HG02852 (cell line): ENCODE data around the gene CLEC3B.
"Not testable (repeated sequence)": the region's sequence is repeated elsewhere in the genome, so short reads cannot be mapped to it uniquely, and the experiment has no call there.

ENCODE experiments used
- ATAC-seq: cut with Tn5 transposase; IDR thresholded peaks from one replicate; pipeline ENCODE4 v1.9.1; 2021; ENCODE audit warnings: mild to moderate bottlenecking, moderate library complexity; ENCODE audit not compliant: unreplicated experiment

The CLEC3B gene

DNA sequence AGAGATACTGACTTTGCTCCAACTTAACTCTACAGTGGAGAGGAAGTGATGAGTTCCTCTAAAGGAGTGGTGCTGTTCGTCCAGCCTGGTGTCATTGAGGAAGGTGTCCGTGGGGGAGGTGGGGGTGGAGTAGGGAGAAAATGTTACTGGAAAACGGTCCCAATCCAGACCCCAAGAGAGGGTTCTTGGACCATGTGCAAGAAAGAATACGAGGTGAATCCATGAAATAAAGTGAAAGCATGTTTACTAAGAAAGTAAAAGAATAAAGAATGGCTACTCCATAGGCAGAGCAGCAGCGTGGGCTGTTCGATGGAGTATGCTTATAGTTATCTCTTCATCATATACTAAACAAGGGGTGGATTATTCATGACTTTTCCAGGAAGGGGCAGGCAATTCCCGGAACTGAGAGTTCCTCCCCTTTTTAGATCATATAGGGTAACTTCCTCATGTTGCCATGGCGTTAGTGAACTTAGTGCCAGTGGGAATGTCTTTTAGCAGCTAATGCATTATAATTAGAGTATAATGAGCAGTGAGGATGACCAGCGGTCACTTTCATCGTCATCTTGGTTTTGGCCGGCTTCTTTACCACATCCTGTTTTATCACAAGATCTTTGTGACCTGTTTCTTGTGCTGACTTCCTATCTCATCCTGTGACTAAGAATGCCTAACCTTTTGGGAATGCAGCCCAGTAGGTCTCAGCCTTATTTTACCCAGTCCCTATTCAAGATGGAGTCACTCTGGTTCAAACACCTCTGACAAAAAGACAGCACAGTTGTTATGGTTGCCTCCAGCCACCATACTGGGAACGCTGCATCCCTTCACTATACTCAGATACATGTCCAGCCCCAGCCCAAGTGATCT, 38.6 kb downstream of the CLEC3B start:
- no peak for ATAC-seq

DNA sequence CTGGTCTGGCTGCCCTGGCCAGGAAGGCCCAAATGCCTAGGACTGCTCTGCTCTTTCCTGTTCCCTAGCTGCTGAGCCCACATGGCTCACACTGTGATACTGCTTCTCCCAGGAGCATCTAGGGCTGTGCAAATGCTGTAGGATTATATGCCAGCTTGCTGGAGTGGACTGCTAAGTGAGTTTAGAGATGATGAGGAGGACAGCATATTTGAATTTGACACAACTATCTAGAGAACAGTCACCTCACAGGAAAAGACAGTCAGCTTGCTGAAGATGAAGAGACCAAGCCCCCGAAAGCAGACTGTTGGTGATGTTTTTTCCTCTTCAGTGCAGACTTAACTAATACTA, 39.2 kb downstream of the CLEC3B start:
- no peak for ATAC-seq

DNA sequence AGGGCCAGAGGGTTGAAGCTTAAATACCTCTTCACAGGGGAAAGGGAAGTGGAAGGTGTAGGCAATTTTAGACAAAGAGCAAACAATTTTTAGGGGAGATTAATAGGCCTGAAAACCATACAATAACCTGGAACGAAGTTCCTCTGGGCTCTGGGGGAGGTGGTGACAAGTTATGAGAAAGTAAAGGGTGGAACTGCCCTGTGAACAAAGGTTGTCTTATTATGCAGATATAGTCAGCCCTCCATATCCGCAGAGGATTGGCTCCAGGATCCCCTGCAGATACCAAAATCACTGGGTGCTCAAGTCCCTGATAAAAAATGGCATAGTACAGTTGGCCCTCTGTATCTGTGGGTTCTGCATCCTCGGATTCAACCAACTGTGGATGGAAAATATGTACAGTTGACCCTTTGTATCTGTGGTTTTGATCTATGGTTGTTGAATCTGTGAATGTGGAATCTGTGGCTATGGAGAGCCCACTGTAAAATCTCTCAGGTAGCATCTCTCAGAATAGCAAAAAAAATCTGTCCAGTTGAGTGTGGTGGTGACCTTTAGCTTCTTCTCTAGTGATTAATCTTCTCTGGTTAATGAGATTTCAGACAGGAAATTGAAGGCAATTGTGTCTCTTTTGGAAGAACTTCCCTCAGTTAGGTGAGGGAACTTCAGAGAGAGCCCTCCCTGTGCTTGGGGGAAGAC, 40.2 kb downstream of the CLEC3B start:
- no peak for ATAC-seq

DNA sequence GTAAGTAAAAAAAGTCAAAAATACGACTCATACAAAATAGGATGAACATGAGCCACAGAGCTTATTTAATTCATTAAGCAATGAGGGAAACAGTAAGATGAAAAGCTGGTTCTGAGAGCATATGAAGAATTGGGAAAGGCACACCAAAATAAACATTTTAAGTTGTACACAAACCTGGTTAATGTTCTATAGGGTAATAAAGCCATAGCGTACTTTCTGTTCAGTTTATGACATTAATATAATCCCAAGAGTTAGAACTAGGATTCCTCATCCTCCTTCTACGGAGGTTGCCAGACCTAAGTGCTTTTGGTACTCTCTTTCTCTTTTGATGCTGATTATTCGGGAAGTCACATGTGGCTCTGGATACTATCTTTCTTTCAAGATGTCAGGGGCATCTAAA, 41.4 kb downstream of the CLEC3B start:
- no peak for ATAC-seq

DNA sequence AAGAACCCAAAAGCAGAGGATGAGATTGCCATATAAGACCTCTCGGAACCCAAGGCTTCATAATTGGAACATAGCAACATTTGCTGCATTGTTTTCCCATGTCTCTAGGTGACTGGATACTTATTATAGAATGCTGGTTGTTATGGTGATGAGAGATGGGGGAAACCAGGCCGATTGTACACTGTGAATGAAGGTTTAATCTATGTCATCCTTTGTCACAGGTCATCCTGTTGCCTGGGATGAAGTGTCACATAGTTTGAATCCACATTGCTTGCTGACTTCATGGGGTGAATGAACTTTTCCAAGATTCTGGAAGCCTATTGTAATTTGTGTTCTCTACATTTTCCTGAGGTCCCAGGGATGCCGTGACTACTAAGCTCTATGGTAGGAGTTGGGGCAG, 41.8 kb downstream of the CLEC3B start:
- no peak for ATAC-seq

DNA sequence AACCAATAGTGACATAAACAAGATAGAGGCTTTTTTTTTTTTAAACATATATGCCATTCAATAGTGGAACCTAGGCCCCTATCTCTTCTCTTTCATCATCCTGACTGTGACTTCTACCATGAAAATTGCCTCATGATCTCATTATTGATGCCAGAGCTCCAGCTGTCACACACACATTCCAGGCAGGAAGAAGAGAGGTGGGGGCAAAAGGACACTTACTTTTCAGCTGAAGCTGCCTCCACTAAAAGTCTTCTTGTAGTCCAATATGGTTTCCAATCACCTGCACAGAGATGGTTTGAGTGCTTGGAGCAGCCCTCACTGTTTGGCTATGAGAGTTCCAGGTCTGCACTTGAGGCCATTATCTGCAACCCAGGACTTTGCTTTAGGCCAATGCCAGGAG, 45.0 kb downstream of the CLEC3B start:
- no peak for ATAC-seq

DNA sequence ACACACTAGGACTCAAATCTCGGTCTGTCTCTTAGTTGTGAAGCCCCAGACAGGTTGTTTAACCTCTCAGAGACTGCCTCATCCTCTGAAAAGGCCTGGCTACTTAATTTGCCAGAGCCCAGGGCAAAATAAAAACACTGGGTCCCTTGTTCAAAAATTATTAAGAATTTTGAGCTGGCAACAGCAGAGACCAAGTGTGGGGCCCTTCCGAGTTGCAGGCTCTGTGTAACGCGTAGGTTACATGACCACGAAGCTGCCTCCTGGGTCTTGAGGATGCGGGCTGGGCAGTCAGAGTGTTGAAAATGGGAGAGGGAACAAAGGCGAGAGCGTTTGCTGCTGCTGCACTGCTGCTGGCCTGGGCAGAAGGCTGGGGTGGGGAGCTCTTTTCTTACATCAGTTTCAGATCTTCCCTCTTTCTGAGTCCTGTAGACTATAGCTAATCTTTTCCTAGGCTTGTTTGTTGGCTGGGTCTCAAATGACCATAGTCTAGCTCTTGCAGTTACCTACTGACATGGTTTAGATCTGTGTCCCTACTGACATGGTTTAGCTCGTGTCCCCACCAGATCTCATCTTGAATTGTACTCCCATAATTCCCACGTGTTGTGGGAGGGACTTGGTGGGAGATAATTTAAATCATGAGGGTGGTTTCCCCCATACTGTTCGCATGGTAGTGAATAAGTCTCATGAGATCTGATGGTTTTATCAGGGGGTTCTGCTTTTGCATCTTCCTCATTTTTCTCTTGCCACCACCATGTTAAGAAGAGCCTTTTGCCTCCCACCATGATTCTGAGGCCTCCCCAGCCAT, 49.9 kb downstream of the CLEC3B start:
- no peak for ATAC-seq

DNA sequence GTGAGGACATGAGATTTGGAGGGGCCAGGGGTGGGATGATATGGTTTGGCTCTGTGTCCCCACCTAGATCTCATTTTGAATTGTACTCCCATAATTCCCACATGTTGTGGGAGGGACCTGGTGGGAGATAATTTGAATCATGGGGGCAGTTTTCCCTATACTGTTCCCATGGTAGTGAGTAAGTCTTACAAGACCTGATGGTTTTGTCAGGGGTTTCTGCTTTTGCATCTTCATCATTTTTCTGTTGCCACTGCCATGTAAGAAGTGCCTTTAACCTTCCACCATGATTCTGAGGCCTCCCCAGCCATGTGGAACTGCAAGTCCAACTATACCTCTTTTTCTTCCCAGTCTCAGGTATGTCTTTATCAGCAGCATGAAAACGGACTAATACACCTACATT, 52.2 kb downstream of the CLEC3B start:
- ATAC-seq, result not testable (repeated sequence)

DNA sequence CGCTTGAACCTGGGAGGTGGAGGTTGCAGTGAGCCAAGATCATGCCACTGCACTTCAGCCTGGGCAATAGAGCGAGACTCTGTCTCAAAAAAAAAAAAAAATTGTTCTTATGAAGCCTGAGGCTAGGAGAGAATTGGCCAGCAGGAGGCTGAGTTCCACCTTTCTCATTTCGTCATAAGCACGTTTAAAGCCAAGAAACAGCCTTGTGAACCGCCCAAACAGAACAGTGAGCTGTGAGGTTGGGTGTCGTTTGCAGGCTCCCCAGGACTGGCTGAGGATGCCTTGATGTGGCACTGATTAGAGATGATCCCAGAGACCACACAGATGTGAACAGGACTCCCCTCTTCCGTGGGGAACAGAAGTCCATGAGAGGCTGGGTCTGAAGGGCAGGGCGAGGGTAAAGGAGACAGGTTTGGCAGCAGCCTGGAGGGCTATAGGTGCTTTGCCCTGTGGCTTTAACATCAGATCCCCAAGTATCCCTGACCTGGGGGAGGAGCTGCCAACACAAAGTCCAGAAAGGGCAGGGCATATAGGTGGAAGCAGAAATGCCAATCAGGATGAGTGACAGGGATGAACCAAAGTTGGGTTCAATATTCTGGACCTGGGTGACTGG, 52.9 kb downstream of the CLEC3B start:
- ATAC-seq, result no peak

DNA sequence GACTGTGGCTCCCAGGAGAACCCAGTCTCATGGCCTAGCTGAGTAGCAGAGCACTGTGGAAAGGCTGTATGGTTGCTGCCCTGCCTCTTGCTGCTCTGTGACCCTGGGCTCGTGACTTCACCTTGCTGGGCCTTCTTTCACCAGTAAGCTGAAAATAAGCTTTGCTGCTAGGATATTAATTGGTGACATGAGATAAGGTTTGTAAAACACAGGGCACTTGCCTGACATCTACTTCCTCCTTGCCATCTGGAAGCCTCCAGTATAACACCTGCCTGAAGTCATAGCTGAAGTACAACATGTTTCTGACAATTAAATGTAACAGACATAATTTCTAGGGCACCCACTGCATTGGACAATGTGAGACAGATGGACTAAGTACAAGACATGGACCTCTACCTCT, 53.6 kb downstream of the CLEC3B start:
- ATAC-seq, result no peak

DNA sequence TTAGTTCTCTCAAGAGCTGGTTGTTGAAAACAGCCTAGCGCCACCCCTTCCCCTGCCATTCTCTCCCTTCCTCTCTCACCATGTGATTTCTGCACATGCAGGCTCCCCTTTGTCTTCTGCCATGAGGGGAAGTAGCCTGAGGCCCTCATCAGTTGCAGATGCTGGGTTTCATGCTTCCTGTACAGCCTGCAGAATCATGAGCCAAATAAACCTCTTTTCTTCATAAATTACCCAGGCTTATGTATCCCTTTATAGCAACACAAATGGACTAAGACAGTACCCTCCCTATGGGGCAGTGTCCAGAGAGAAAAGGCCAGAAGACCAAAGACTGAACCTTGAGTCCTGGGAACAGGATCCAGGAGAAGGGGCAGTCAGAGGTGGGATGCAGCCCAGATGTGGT, 54.7 kb downstream of the CLEC3B start:
- no peak for ATAC-seq

DNA sequence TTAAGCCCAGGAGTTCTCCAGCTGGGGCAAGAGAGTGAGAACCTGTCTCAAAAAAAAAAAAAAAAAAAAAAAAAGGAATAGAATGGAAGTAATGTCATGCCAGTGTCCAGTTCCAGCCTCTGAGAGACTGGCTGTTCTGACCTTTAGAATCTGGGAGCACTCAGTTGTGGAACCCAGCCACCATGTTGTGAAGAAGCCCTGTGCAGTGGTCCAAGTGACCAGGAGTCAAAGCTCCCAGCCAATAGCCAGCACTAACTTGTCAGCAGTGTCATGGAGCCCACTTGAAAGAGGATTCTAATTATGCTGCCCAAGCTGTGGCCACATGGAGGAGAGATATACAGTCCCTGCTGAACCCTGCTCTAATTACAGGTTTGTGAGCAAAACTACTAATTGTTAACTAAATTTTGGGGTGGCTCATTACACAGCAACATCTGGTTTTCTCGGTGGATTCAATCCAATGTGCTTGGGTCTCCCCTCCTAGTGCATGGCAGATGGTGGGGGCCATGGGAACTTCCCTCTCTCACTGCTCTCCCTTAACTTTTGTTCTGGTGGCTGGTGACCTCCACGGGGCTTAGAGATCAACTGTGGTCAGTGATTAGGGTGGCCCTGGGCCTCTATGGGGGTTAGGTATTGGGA, 55.5 kb downstream of the CLEC3B start:
- ATAC-seq, result no peak

DNA sequence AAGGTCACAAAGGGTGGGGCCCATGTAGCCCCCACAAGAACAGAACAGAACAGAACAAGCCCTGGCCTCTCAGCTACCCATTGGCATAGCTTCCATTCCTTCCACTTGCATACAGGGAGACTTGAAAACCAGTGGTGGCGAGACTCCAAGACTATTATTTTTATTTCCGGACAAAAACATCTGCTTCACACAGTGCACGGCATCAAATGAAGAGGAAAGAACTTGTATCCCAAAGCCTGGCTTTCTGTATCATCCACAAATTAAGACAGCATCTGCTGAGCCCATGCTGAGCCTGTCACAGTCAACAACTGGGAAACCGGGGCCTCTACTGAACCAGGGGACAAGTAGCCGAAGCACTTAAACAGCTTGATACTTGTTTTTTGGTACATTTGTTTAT, 56.0 kb downstream of the CLEC3B start:
- ATAC-seq, result no peak

DNA sequence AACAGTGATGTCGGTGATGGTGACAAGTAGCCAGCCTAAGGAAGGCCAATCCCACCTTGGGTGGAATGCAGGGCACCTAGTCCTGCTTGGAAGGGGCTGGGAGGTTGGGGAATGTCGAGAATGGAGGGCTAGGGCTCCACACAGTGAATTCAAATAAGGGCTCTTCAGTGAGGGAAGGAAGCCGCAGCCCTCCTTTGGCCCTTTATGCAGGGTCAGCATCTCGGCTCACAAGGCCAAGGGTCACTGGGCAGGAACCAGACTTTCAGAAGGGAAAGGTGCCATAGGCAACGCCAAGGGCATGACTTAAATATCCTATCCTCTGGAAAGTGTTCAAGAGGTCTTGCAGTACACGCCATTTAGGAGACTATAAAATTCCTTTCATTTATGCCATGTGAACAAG, 56.9 kb downstream of the CLEC3B start:
- no peak for ATAC-seq

DNA sequence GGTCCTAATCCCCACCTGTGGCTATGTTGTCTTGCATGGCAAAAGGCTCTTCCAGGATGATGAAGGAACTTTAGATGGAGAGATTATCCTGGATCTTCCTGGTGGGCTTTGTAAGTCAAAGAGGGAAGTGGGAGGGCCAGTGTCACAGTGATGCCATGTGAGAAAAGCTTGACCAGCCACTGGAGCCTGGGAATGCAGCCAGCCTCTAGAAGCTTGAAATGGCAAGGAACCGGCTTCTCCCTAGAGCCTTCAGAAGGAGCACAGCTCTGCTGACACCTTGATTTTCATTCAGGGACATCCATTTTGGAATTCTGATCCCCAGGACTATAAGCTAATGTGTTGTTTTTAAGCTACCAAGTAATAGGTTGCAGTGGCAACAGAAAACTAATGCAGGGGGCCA, 58.3 kb downstream of the CLEC3B start:
- no peak for ATAC-seq

DNA sequence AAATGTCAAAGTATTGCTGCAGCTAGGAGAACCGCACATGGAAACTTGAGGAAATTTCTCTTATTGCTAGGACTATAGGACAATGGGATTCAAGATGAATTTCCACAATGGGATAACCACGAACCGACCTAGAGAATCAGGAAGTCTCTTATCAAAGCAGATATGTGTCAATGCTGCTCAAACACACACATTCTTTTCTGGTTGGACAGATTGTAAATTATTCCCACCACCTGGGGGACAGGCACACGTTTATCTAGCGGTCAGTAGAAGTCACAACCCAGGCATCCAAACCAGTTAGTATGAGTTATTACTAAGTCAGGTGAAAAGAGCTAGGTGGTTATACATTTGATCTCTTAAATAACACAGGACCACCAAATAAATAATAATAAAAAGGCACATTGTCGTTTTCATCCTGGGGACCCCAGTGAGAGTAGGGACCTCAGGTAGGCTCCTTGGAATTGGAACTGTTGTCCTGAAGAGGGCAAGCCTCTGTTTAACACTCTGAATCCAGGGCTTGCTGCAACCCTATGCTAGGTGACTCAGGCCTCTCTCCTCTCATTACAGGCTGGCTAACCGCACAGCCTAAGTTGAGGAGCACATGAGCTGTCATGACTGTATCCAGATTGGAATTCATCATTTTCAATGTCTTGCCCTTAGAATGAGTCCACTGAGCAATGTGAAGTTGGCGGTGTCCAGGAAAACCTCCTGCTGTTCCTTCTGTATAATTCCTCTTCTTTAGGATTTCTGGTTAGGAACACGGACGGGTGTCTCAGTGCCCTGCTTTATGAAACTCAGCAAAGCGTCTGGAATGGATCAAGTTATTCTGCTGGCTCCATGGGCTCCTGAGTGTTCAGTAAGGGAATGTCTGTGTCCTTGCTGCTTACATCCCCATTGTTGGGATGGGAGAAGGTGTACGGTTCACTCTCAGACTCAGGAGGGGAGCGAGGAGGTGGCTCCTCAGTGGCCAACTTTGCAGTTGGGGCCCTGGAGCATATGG, 59.0 kb downstream of the CLEC3B start:
- no peak for ATAC-seq
